Neural progenitor cell (in vitro differentiated cells): ENCODE measurements around the gene GALNT8. TPM values are rescaled to one million over a fixed set of nuclear protein-coding genes. Genes with fewer than 3 reads are reported as not detected.

ENCODE experiments used
- DNase-seq: peaks from one replicate; pipeline ENCODE4 v3.0.0-alpha.2; 2016; ENCODE audit warnings: low spot score
- H2AFZ ChIP-seq: fragments of 200-600 bp; sonication (generic); replicated peaks from 2 replicates; pipeline ENCODE4 v1.6.1; 2016; ENCODE audit warnings: antibody characterized with exemption
- H3F3A ChIP-seq: fragments of 200-600 bp; sonication (generic); 2 replicates; pipeline ENCODE4 v1.6.1; 2016; ENCODE audit warnings: antibody characterized with exemption, low read depth
- H3K27ac ChIP-seq: fragments of 200-600 bp; sonication (generic); 2 replicates; pipeline ENCODE4 v1.5.1; 2016; ENCODE audit warnings: mild to moderate bottlenecking
- H3K27me3 ChIP-seq: fragments of 200-600 bp; sonication (generic); 2 replicates; pipeline ENCODE4 v1.6.1; 2016; ENCODE audit warnings: mild to moderate bottlenecking, moderate library complexity
- H3K36me3 ChIP-seq: fragments of 200-600 bp; sonication (generic); 2 replicates; pipeline ENCODE4 v1.5.1; 2016
- H3K4me1 ChIP-seq: fragments of 200-600 bp; sonication (generic); 2 replicates; pipeline ENCODE4 v1.6.1; 2016; ENCODE audit warnings: mixed run types
- H3K4me2 ChIP-seq: fragments of 200-600 bp; sonication (generic); 2 replicates; pipeline ENCODE4 v1.6.1; 2016
- H3K4me3 ChIP-seq: fragments of 200-600 bp; sonication (generic); 2 replicates; pipeline ENCODE4 v1.5.1; 2016
- H3K79me2 ChIP-seq: fragments of 200-600 bp; sonication (generic); 2 replicates; pipeline ENCODE4 v1.6.1; 2016; ENCODE audit warnings: low read depth
- H3K9ac ChIP-seq: fragments of 200-600 bp; sonication (generic); 2 replicates; pipeline ENCODE4 v1.6.1; 2016
- H3K9me3 ChIP-seq: fragments of 200-600 bp; sonication (generic); 2 replicates; pipeline ENCODE4 v1.5.1; 2016; ENCODE audit warnings: low read depth
- H4K20me1 ChIP-seq: fragments of 200-600 bp; sonication (generic); 2 replicates; pipeline ENCODE4 v1.6.1; 2016; ENCODE audit warnings: low read depth
- H3K27ac Mint-ChIP-seq: 3 replicates; pipeline ENCODE4 v1.8.0; 2021; ENCODE audit warnings: mixed read lengths
- H3K27me3 Mint-ChIP-seq: 2 replicates; pipeline ENCODE4 v1.8.0; 2022; ENCODE audit warnings: low read depth, mild to moderate bottlenecking, inconsistent platforms, moderate library complexity, mixed read lengths; ENCODE audit not compliant: insufficient read depth
- H3K36me3 Mint-ChIP-seq: 3 replicates; pipeline ENCODE4 v1.8.0; 2021; ENCODE audit warnings: mixed read lengths
- H3K4me1 Mint-ChIP-seq: 3 replicates; pipeline ENCODE4 v1.8.0; 2021; ENCODE audit warnings: mixed read lengths
- H3K4me3 Mint-ChIP-seq: 3 replicates; pipeline ENCODE4 v1.8.0; 2021; ENCODE audit warnings: mild to moderate bottlenecking, moderate library complexity, mixed read lengths
- H3K9me3 Mint-ChIP-seq: 3 replicates; pipeline ENCODE4 v1.8.0; 2020; ENCODE audit warnings: mixed read lengths
- EZH2 ChIP-seq: fragments of 200-600 bp; sonication (generic); IDR thresholded peaks from 2 replicates; pipeline ENCODE4 v1.6.1; 2017; ENCODE audit warnings: antibody characterized with exemption, mild to moderate bottlenecking, moderate library complexity
- EZH2phosphoT487 ChIP-seq: fragments of 200-600 bp; sonication (generic); IDR thresholded peaks from 2 replicates; pipeline ENCODE4 v1.6.1; 2017; ENCODE audit warnings: antibody characterized with exemption
- total RNA-seq: library from RNA; depleted of rRNA; stranded (reverse); fragments of >200 nt; gene quantifications from 2 replicates; pipeline ENCODE4 v1.2.3, GENCODE V29; 2015; ENCODE audit warnings: low replicate concordance
- TF ChIP-seq, protein P1 (sequence below): fragments of 200-600 bp; sonication (generic); IDR thresholded peaks from 2 replicates; pipeline ENCODE4 v1.5.1; 2017; ENCODE audit warnings: antibody characterized with exemption, mild to moderate bottlenecking

The GALNT8 gene
- total RNA-seq, 1 donor from 2014 or later: 2.6 TPM

DNA sequence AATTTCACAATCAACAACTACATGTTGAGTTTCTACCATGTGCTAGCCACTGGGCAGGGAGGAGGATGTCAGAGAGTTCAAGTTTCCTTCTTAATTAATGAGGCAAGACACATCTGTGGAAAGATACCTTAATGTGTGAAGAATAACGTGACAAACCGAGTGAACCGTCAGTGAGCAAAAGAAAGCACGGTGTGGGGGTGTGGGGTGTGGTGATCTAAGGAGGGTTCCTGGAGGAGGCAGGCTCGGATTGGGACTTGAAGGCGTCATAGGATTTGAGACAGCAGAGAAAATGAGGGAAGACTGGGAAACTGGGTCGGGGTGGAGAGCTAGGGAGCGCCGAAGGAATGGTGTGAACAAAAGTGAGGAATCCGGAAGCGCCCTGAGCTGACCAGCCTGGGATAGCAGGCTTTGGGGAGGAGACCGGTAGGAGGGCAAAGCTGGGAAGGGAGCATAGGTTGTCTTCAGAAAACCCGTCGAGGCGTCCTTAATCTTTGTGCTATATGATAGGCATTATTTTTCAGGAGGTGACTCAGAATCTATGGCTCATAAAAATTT, 22.3 kb downstream of the GALNT8 start:
- Histone ChIP-seq H3K79me2 (no peaks in the 10 kb centered on the region), H2AFZ (no peak overlapping the region), H4K20me1 (no peaks in the 10 kb centered on the region), H3K4me3 (no peak overlapping the region), H3K27me3 (no peaks in the 10 kb centered on the region), H3F3A (no peaks in the 10 kb centered on the region), H3K4me2 (no peak overlapping the region), H3K36me3 (no peaks in the 10 kb centered on the region), H3K9ac (no peak overlapping the region), H3K27ac (no peak overlapping the region), H3K4me1 (no peaks in the 10 kb centered on the region), H3K9me3 (no peaks in the 10 kb centered on the region)
- no peaks in the 10 kb centered on the region for H3K4me1 Mint-ChIP-seq
- H3K36me3 Mint-ChIP-seq: peaks cover 3% of the 10 kb centered on the region
- peaks cover 3% of the 10 kb centered on the region for H3K27me3 Mint-ChIP-seq
- DNase-seq: no peak
- no peaks in the 10 kb centered on the region for H3K9me3 Mint-ChIP-seq
- H3K27ac Mint-ChIP-seq: no peak overlapping the region
- TF ChIP-seq EZH2phosphoT487: no peak
- TF ChIP-seq, protein P1, sequence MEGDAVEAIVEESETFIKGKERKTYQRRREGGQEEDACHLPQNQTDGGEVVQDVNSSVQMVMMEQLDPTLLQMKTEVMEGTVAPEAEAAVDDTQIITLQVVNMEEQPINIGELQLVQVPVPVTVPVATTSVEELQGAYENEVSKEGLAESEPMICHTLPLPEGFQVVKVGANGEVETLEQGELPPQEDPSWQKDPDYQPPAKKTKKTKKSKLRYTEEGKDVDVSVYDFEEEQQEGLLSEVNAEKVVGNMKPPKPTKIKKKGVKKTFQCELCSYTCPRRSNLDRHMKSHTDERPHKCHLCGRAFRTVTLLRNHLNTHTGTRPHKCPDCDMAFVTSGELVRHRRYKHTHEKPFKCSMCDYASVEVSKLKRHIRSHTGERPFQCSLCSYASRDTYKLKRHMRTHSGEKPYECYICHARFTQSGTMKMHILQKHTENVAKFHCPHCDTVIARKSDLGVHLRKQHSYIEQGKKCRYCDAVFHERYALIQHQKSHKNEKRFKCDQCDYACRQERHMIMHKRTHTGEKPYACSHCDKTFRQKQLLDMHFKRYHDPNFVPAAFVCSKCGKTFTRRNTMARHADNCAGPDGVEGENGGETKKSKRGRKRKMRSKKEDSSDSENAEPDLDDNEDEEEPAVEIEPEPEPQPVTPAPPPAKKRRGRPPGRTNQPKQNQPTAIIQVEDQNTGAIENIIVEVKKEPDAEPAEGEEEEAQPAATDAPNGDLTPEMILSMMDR: no peak
- H3K4me3 Mint-ChIP-seq: peak overlapping the region; percentile 15

DNA sequence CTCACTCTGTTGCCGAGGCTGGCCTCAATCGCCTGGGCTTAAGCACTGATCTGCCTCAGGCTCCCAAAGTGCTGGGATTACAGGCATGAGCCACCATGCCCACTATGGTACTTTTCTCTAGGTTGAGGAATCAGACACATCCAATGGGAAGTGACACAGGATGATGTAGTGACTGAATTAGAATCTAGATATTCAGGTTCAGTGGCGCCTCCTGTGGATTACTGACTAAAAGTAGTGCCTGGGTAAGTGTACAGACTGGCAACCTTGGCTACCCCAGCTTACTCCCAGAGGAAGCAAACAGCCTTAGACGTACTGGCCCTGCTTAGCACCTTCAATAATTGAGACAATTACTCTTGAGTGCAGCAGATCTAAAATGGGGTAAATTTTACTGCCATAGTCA, 22.8 kb downstream of the GALNT8 start:
- Histone ChIP-seq H3K9ac (no peak overlapping the region), H3K4me2 (no peak overlapping the region), H3K27ac (no peak overlapping the region), H2AFZ (no peak overlapping the region), H3K9me3 (no peaks in the 10 kb centered on the region), H3K4me1 (no peaks in the 10 kb centered on the region), H3K79me2 (no peaks in the 10 kb centered on the region), H3K4me3 (no peak overlapping the region), H3K36me3 (no peaks in the 10 kb centered on the region), H3F3A (no peaks in the 10 kb centered on the region), H3K27me3 (no peaks in the 10 kb centered on the region), H4K20me1 (no peaks in the 10 kb centered on the region)
- H3K9me3 Mint-ChIP-seq: peaks cover 2% of the 10 kb centered on the region
- H3K36me3 Mint-ChIP-seq: peaks cover 4% of the 10 kb centered on the region
- peak; percentile 19 for DNase-seq
- H3K4me1 Mint-ChIP-seq: no peaks in the 10 kb centered on the region
- TF ChIP-seq EZH2 (no peak), EZH2phosphoT487 (no peak)
- TF ChIP-seq, protein P1: no peak
- H3K27ac Mint-ChIP-seq: no peak overlapping the region
- H3K4me3 Mint-ChIP-seq: no peak overlapping the region
- peaks cover 3% of the 10 kb centered on the region for H3K27me3 Mint-ChIP-seq

DNA sequence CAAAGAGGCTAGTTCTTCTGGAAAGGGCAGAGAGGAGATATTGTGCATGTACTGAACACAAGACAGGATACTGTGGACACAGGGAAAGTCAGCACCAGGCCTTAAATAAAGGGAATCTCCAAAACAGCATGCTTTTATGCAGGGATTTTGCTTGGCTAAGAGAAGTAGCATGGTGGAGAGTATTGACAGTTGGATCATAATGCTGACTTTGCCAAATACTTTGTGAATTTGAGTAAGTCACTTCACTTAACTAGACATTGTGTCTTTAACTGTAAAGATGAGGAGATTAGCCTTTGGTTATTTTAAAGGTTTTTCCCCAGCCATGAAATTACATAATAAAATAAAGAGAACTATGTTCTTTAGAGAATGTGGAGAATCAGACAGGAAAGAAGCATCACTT, 24.5 kb downstream of the GALNT8 start:
- no peaks in the 10 kb centered on the region for H3K36me3 ChIP-seq
- H3K27ac Mint-ChIP-seq: no peak overlapping the region

More for the DNA sequence above, 24.5 kb downstream of the GALNT8 start:
- peaks cover 3% of the 10 kb centered on the region for H3K9me3 Mint-ChIP-seq
- Histone ChIP-seq H3K79me2 (no peaks in the 10 kb centered on the region), H3K4me1 (no peaks in the 10 kb centered on the region), H3K4me3 (no peak overlapping the region), H3K4me2 (no peak overlapping the region), H3K9me3 (no peaks in the 10 kb centered on the region), H4K20me1 (no peaks in the 10 kb centered on the region), H2AFZ (no peak overlapping the region), H3K27ac (no peak overlapping the region), H3K9ac (no peak overlapping the region), H3F3A (no peaks in the 10 kb centered on the region), H3K27me3 (no peaks in the 10 kb centered on the region)
- H3K4me3 Mint-ChIP-seq: no peak overlapping the region
- TF ChIP-seq EZH2phosphoT487 (no peak), EZH2 (no peak)
- TF ChIP-seq, protein P1: no peak
- no peak for DNase-seq
- peaks cover 3% of the 10 kb centered on the region for H3K27me3 Mint-ChIP-seq
- no peaks in the 10 kb centered on the region for H3K4me1 Mint-ChIP-seq
- H3K36me3 Mint-ChIP-seq: peaks cover 5% of the 10 kb centered on the region
